Epithelial cell of esophagus (primary cell): ENCODE measurements around the gene CA10.

Source experiments
- DNase-seq: peaks from one replicate; pipeline ENCODE4 v3.0.0; 2010; ENCODE audit warnings: low read depth
- H3K4me3 ChIP-seq: 2 replicates; pipeline ENCODE4 v1.5.1; 2011; ENCODE audit warnings: mild to moderate bottlenecking, low read length, control low read depth
- CTCF ChIP-seq: IDR thresholded peaks from 2 replicates; pipeline ENCODE4 v1.5.1; 2011; ENCODE audit warnings: low read depth, mild to moderate bottlenecking, low read length, control low read depth, inconsistent platforms; ENCODE audit not compliant: insufficient read depth; ENCODE audit errors: missing control alignments

The CA10 gene

GRCh38 chr17:51651513-51652298, 506.8 kb downstream of the CA10 start:
- DNase-seq: no peak
- no peak overlapping the region for H3K4me3 ChIP-seq
- no peak for TF ChIP-seq CTCF

DNA sequence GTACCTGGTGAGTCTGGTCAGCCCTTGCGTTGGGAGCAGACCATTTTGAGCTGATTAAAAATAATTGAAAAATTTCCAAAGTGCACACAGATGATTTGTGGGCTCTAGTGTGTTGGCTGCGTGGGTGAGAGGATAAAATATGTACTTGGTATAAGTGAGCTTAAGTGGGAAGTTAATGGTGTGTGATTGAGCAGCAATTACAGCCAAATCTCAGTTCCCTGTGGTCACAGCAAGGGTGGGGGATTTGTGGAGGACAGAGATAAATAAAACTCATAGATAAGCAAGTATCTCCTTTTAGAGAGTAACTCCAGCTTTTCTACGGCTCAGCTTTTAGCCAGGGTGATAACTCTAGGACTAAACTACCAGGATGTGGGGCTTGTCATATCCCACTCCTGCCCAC, 507.7 kb downstream of the CA10 start:
- DNase-seq: no peak
- no peak for TF ChIP-seq CTCF
- no peak overlapping the region for H3K4me3 ChIP-seq

GRCh38 chr17:51650202-51650601, 508.3 kb downstream of the CA10 start:
- DNase-seq: no peak
- H3K4me3 ChIP-seq: no peak overlapping the region
- no peak for TF ChIP-seq CTCF

GRCh38 chr17:51647826-51648225, 510.7 kb downstream of the CA10 start:
- H3K4me3 ChIP-seq: no peak overlapping the region
- DNase-seq: peak; percentile 69
- TF ChIP-seq CTCF: no peak

- H3K4me3 ChIP-seq: no peak overlapping the region
- no peak for DNase-seq
- TF ChIP-seq CTCF: no peak
These were observed 511.4 kb downstream of the CA10 start for GRCh38 chr17:51647067-51647466.

GRCh38 chr17:51646539-51646938, 512.0 kb downstream of the CA10 start:
- DNase-seq: no peak
- H3K4me3 ChIP-seq: no peak overlapping the region
- TF ChIP-seq CTCF: no peak

- no peak overlapping the region for H3K4me3 ChIP-seq
- TF ChIP-seq CTCF: no peak
- DNase-seq: no peak
These were observed 513.5 kb downstream of the CA10 start for GRCh38 chr17:51645056-51645455.
